Lower leg skin (tissue), 3 donors: Measurements from ENCODE around the gene CORIN.

Experiments used
- CTCF ChIP-seq, 3 donors: fragments of 450-650 bp; IDR thresholded peaks; one replicate each; pipeline ENCODE4 v1.5.1; 2016; ENCODE audit warnings: antibody characterized with exemption in 3 of 3, mild to moderate bottlenecking in 3 of 3, moderate library complexity in 2 of 3
- POLR2A ChIP-seq, 2 donors: fragments of 450-650 bp; IDR thresholded peaks; one replicate each; pipeline ENCODE4 v1.6.1; 2016 to 2017; ENCODE audit warnings: antibody characterized with exemption in 2 of 2, mild to moderate bottlenecking in 1 of 2, moderate library complexity in 1 of 2

- no peak for TF ChIP-seq CTCF (IDR thresholded peaks at IDR 0.05)
- TF ChIP-seq POLR2A (IDR thresholded peaks at IDR 0.05): no peak
These were observed 8.4 kb downstream of the CORIN start for GRCh38 chr4:47829438-47829837.
